Measurements from ENCODE around the gene SMTNL2. TPM values are rescaled to one million over a fixed set of nuclear protein-coding genes. Genes with fewer than 3 reads are reported as not detected.

SMTNL2 gene
- total RNA-seq, 1 experiment from 2014 or later, result 2.7 TPM

GRCh38 chr17:4554997-4555799 is 29.1 kb upstream of the SMTNL2 start, which contains the start of gene MYBBP1A (continued):
- TF ChIP-seq ZNF416 (CRISPR knock-in tag; IDR thresholded peaks at IDR 0.05) (no peak), HMGA2 (CRISPR knock-in tag; IDR thresholded peaks at IDR 0.05) (no peak), RORB (CRISPR knock-in tag; IDR thresholded peaks at IDR 0.05) (no peak), CBFB (CRISPR knock-in tag; IDR thresholded peaks at IDR 0.05; ENCODE audit: low read depth) (no peak), TEAD4 (CRISPR knock-in tag; IDR thresholded peaks at IDR 0.05) (no peak), GRHL2 (CRISPR knock-in tag; IDR thresholded peaks at IDR 0.05; ENCODE audit: insufficient replicate concordance, severe bottlenecking) (no peak), ATF1 (CRISPR knock-in tag; IDR thresholded peaks at IDR 0.05) (0 out of 2 replicates have a peak, but pooled peaks have one; percentile 24), ZNF425 (CRISPR knock-in tag; conservative IDR thresholded peaks at IDR 0.05) (no peak), SOX15 (CRISPR knock-in tag; IDR thresholded peaks at IDR 0.05) (no peak), NFE2L1 (CRISPR knock-in tag; IDR thresholded peaks at IDR 0.05) (no peak), E2F5 (CRISPR knock-in tag; IDR thresholded peaks at IDR 0.05) (no peak), EMX1 (CRISPR knock-in tag; IDR thresholded peaks at IDR 0.05) (no peak), RELA (CRISPR knock-in tag; IDR thresholded peaks at IDR 0.05; ENCODE audit: borderline replicate concordance) (0 out of 2 replicates have a peak, but pooled peaks have one; percentile 87), ZNF263 (CRISPR knock-in tag; IDR thresholded peaks at IDR 0.05; ENCODE audit: low read depth) (no peak), NR3C1 (CRISPR knock-in tag; conservative IDR thresholded peaks at IDR 0.05; ENCODE audit: low read depth) (no peak), ZNF396 (CRISPR knock-in tag; IDR thresholded peaks at IDR 0.05; ENCODE audit: borderline replicate concordance) (no peak), NR1H2 (CRISPR knock-in tag; IDR thresholded peaks at IDR 0.05) (no peak), ZNF232 (CRISPR knock-in tag; IDR thresholded peaks at IDR 0.05) (peak; percentile 69; the same call in 1 of the 2 replicates), FOXK1 (CRISPR knock-in tag; IDR thresholded peaks at IDR 0.05) (peak; percentile 96)
- TF ChIP-seq, protein P1, sequence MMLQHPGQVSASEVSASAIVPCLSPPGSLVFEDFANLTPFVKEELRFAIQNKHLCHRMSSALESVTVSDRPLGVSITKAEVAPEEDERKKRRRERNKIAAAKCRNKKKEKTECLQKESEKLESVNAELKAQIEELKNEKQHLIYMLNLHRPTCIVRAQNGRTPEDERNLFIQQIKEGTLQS (CRISPR knock-in tag; conservative IDR thresholded peaks at IDR 0.05), result no peak
- TF ChIP-seq, protein P2, sequence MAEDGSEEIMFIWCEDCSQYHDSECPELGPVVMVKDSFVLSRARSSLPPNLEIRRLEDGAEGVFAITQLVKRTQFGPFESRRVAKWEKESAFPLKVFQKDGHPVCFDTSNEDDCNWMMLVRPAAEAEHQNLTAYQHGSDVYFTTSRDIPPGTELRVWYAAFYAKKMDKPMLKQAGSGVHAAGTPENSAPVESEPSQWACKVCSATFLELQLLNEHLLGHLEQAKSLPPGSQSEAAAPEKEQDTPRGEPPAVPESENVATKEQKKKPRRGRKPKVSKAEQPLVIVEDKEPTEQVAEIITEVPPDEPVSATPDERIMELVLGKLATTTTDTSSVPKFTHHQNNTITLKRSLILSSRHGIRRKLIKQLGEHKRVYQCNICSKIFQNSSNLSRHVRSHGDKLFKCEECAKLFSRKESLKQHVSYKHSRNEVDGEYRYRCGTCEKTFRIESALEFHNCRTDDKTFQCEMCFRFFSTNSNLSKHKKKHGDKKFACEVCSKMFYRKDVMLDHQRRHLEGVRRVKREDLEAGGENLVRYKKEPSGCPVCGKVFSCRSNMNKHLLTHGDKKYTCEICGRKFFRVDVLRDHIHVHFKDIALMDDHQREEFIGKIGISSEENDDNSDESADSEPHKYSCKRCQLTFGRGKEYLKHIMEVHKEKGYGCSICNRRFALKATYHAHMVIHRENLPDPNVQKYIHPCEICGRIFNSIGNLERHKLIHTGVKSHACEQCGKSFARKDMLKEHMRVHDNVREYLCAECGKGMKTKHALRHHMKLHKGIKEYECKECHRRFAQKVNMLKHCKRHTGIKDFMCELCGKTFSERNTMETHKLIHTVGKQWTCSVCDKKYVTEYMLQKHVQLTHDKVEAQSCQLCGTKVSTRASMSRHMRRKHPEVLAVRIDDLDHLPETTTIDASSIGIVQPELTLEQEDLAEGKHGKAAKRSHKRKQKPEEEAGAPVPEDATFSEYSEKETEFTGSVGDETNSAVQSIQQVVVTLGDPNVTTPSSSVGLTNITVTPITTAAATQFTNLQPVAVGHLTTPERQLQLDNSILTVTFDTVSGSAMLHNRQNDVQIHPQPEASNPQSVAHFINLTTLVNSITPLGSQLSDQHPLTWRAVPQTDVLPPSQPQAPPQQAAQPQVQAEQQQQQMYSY (CRISPR knock-in tag; IDR thresholded peaks at IDR 0.05), result 0 out of 2 replicates have a peak, but pooled peaks have one; percentile 29
- TF ChIP-seq, protein P3, sequence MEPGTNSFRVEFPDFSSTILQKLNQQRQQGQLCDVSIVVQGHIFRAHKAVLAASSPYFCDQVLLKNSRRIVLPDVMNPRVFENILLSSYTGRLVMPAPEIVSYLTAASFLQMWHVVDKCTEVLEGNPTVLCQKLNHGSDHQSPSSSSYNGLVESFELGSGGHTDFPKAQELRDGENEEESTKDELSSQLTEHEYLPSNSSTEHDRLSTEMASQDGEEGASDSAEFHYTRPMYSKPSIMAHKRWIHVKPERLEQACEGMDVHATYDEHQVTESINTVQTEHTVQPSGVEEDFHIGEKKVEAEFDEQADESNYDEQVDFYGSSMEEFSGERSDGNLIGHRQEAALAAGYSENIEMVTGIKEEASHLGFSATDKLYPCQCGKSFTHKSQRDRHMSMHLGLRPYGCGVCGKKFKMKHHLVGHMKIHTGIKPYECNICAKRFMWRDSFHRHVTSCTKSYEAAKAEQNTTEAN (CRISPR knock-in tag; IDR thresholded peaks at IDR 0.05), result no peak
- TF ChIP-seq, protein P4, sequence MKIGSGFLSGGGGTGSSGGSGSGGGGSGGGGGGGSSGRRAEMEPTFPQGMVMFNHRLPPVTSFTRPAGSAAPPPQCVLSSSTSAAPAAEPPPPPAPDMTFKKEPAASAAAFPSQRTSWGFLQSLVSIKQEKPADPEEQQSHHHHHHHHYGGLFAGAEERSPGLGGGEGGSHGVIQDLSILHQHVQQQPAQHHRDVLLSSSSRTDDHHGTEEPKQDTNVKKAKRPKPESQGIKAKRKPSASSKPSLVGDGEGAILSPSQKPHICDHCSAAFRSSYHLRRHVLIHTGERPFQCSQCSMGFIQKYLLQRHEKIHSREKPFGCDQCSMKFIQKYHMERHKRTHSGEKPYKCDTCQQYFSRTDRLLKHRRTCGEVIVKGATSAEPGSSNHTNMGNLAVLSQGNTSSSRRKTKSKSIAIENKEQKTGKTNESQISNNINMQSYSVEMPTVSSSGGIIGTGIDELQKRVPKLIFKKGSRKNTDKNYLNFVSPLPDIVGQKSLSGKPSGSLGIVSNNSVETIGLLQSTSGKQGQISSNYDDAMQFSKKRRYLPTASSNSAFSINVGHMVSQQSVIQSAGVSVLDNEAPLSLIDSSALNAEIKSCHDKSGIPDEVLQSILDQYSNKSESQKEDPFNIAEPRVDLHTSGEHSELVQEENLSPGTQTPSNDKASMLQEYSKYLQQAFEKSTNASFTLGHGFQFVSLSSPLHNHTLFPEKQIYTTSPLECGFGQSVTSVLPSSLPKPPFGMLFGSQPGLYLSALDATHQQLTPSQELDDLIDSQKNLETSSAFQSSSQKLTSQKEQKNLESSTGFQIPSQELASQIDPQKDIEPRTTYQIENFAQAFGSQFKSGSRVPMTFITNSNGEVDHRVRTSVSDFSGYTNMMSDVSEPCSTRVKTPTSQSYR (CRISPR knock-in tag; IDR thresholded peaks at IDR 0.05), result peak; percentile 7; the same call in 1 of the 2 replicates
- TF ChIP-seq, protein P5, sequence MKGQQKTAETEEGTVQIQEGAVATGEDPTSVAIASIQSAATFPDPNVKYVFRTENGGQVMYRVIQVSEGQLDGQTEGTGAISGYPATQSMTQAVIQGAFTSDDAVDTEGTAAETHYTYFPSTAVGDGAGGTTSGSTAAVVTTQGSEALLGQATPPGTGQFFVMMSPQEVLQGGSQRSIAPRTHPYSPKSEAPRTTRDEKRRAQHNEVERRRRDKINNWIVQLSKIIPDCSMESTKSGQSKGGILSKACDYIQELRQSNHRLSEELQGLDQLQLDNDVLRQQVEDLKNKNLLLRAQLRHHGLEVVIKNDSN (CRISPR knock-in tag; IDR thresholded peaks at IDR 0.05), result peak; percentile 83
- TF ChIP-seq, protein P6, sequence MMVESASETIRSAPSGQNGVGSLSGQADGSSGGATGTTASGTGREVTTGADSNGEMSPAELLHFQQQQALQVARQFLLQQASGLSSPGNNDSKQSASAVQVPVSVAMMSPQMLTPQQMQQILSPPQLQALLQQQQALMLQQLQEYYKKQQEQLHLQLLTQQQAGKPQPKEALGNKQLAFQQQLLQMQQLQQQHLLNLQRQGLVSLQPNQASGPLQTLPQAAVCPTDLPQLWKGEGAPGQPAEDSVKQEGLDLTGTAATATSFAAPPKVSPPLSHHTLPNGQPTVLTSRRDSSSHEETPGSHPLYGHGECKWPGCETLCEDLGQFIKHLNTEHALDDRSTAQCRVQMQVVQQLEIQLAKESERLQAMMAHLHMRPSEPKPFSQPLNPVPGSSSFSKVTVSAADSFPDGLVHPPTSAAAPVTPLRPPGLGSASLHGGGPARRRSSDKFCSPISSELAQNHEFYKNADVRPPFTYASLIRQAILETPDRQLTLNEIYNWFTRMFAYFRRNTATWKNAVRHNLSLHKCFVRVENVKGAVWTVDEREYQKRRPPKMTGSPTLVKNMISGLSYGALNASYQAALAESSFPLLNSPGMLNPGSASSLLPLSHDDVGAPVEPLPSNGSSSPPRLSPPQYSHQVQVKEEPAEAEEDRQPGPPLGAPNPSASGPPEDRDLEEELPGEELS (CRISPR knock-in tag; IDR thresholded peaks at IDR 0.05), result peak; percentile 93

Data from WTC11 (cell line).